H1 (cell line): ENCODE results near the gene EGR1. TPM values are rescaled to one million over a fixed set of nuclear protein-coding genes. Genes with fewer than 3 reads are reported as not detected.

Experiments
- E2F6 ChIP-seq: IDR thresholded peaks from 2 replicates; pipeline ENCODE4 v1.6.1; 2012; ENCODE audit warnings: inconsistent platforms
- JUN ChIP-seq: IDR thresholded peaks from 2 replicates; pipeline ENCODE4 v1.6.1; 2011; ENCODE audit warnings: low read depth, mild to moderate bottlenecking, improper control_type of control experiment, low read length
- KDM4A ChIP-seq: IDR thresholded peaks from one replicate; pipeline ENCODE4 v1.7.1; 2012; ENCODE audit warnings: low read depth, mild to moderate bottlenecking, moderate library complexity, low read length, inconsistent platforms; ENCODE audit not compliant: severe bottlenecking
- MAX ChIP-seq: IDR thresholded peaks from 2 replicates; pipeline ENCODE4 v1.6.1; 2012; ENCODE audit warnings: inconsistent platforms
- SIX5 ChIP-seq: IDR thresholded peaks from 2 replicates; pipeline ENCODE4 v1.6.1; 2011; ENCODE audit warnings: mild to moderate bottlenecking, low read depth, low read length
- TEAD4 ChIP-seq: IDR thresholded peaks from 2 replicates; pipeline ENCODE4 v1.6.1; 2012; ENCODE audit warnings: low read depth, low read length, inconsistent platforms, mixed read lengths
- YY1 ChIP-seq: IDR thresholded peaks from 2 replicates; pipeline ENCODE4 v1.6.1; 2011; ENCODE audit warnings: low read depth, mild to moderate bottlenecking, low read length
- polyA plus RNA-seq, 7 experiments: library from polyadenylated mRNA; depleted of rRNA in 3 of 7; stranded (reverse) in 5 of 7; unstranded in 2 of 7; fragments of >200 nt in 5 of 7; fragments of 200-250 nt in 2 of 7; gene quantifications; 1 replicate in 5 of 7; 2 replicates in 1 of 7; 4 replicates in 1 of 7; pipeline versions ENCODE4 v1.2.1 to v1.2.3, GENCODE V29; 2011 to 2013; ENCODE audit warnings: missing spikeins in 2 of 7, mixed read lengths in 2 of 7
- total RNA-seq: library from RNA; stranded (reverse); fragmentation: NEBNext Ultra II Directional; extraction: Animal tissue kit (Norgen Biotek cat#: 25700); gene quantifications from 2 replicates; pipeline ENCODE4 v1.2.1, GENCODE V29; 2021

Gene EGR1
- total and polyA plus RNA-seq, 2 of the 8 experiments (the other 6 are each of a cell fraction or from before 2014, with no cell fraction given): 16.2 to 35.5 TPM

- TF ChIP-seq SIX5: no peak
- TF ChIP-seq E2F6: no peak
- no peak for TF ChIP-seq MAX
- no peak for TF ChIP-seq JUN
- no peak for TF ChIP-seq TEAD4
- TF ChIP-seq KDM4A: no peak
- no peak for TF ChIP-seq YY1
- TF ChIP-seq, all 59 proteins: peak for 0
These were observed 11.7 kb upstream of the EGR1 start (continued) for GRCh38 chr5:138453590-138453989.
